DOHH2 (cell line): ENCODE measurements around the gene CRYAB.

Experiments
- H3F3A ChIP-seq: fragments of 200-600 bp; sonication (generic), shearing (Covaris generic); 2 replicates; pipeline ENCODE4 v1.6.0; 2016; ENCODE audit warnings: antibody characterized with exemption, mild to moderate bottlenecking; ENCODE audit not compliant: control insufficient read depth, insufficient read depth
- H3K27ac ChIP-seq: fragments of 200-600 bp; sonication (generic); 2 replicates; pipeline ENCODE4 v1.5.1; 2014; ENCODE audit warnings: low read depth, mild to moderate bottlenecking, low read length, moderate library complexity
- H3K27me3 ChIP-seq: fragments of 200-600 bp; sonication (generic); 2 replicates; pipeline ENCODE4 v1.6.1; 2014; ENCODE audit warnings: mild to moderate bottlenecking, low read length, mixed read lengths; ENCODE audit not compliant: control insufficient read depth
- H3K36me3 ChIP-seq: fragments of 200-600 bp; sonication (generic); 2 replicates; pipeline ENCODE4 v1.6.1; 2014; ENCODE audit warnings: mild to moderate bottlenecking, low read length, moderate library complexity, mixed read lengths; ENCODE audit not compliant: control insufficient read depth
- H3K4me1 ChIP-seq: fragments of 200-600 bp; sonication (generic); 2 replicates; pipeline ENCODE4 v1.6.1; 2014; ENCODE audit warnings: mild to moderate bottlenecking, low read length, mixed read lengths; ENCODE audit not compliant: control insufficient read depth
- H3K4me2 ChIP-seq: fragments of 200-600 bp; sonication (generic); 2 replicates; pipeline ENCODE4 v1.6.0; 2014; ENCODE audit warnings: mild to moderate bottlenecking, low read length, moderate library complexity
- H3K4me3 ChIP-seq: fragments of 200-600 bp; sonication (generic); 2 replicates; pipeline ENCODE4 v1.5.1; 2014; ENCODE audit warnings: mild to moderate bottlenecking, low read length, mixed read lengths
- H3K79me2 ChIP-seq: fragments of 200-600 bp; sonication (generic); 2 replicates; pipeline ENCODE4 v1.6.1; 2014; ENCODE audit warnings: mild to moderate bottlenecking, low read length, mixed read lengths; ENCODE audit not compliant: control insufficient read depth
- H3K9me2 ChIP-seq: fragments of 200-600 bp; sonication (generic); replicated peaks from 2 replicates; pipeline ENCODE4 v1.6.1; 2014; ENCODE audit warnings: mild to moderate bottlenecking, low read length, mixed read lengths; ENCODE audit not compliant: control insufficient read depth
- H3K9me3 ChIP-seq: fragments of 200-600 bp; sonication (generic); 2 replicates; pipeline ENCODE4 v1.6.1; 2014; ENCODE audit warnings: antibody characterized with exemption, low read length, mixed read lengths; ENCODE audit not compliant: control insufficient read depth, insufficient read depth
- H4K20me1 ChIP-seq: fragments of 200-600 bp; sonication (generic); 2 replicates; pipeline ENCODE4 v1.6.0; 2014; ENCODE audit warnings: low read depth, mild to moderate bottlenecking, antibody characterized with exemption, low read length, moderate library complexity; ENCODE audit not compliant: control insufficient read depth, insufficient read depth
- EZH2phosphoT487 ChIP-seq: fragments of 200-600 bp; sonication (generic); IDR thresholded peaks from 2 replicates; pipeline ENCODE4 v1.6.1; 2017; ENCODE audit warnings: borderline replicate concordance, mild to moderate bottlenecking, antibody characterized with exemption, low read length, moderate library complexity, mixed read lengths
- TF ChIP-seq, protein P1 (sequence below): fragments of 200-600 bp; sonication (generic); IDR thresholded peaks from one replicate; pipeline ENCODE4 v1.5.1; 2014; ENCODE audit warnings: antibody characterized with exemption, mild to moderate bottlenecking, low read depth, low read length; ENCODE audit not compliant: poor library complexity, severe bottlenecking

CRYAB gene

DNA sequence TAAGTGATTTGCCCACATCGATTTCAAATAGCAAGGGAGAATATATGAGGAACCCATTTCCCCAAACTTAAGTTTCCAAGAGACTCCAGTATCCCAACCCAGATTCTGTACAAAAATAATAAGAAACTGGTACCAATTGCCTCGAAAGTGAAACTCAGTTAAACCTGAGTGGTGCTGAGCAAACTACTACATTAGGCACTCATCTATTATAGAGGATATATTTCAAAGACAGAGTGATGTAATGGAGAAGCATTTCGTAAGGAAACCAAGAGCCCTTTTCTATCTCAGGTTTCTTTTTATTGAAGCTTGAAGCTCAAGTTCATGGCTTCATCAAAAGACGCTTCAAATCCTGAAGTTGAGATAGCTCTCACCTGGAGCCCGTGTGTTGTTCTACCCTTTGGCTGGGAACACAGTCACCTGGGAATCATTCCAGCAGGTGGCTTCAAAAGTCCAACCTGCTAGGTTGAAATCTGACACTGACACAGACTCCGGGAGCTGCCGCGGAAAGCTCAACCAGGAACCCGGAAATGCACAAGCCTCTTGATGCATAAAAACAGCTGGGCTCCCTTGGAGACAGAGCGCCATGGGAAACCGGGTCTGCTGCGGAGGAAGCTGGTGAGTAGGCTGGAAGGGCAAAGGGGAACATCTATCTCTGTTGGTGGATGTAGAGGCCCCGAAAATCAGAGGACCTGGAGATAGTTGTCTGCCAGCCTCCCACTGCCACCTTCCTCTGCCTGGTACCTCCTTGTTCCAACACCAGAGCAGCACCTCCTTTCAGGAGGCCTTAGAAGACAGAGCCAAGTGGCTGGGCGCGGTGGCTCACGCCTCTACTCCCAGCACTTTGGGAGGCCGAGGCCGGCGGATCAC lies 7.1 kb upstream of the CRYAB start, which contains the start of gene C11orf52:
TSS of gene C11orf52 (plus strand) at position 524 of the 867 bp plus-strand sequence. CDS start at position 584, 60 bp downstream.
- Histone ChIP-seq H3K9me3 (no peaks in the 10 kb centered on the region), H3K9me2 (no peaks in the 10 kb centered on the region), H3K4me3 (no peak within 1 kb of the TSS), H3F3A (no peaks in the 10 kb centered on the region), H3K36me3 (no peaks in the 10 kb centered on the region), H3K27ac (no peak within 1 kb of the TSS), H3K4me1 (no peaks in the 10 kb centered on the region), H3K4me2 (no peak within 1 kb of the TSS), H4K20me1 (no peaks in the 10 kb centered on the region), H3K27me3 (peaks cover 25% of the 10 kb centered on the region), H3K79me2 (no peaks in the 10 kb centered on the region)
- TF ChIP-seq, protein P1, sequence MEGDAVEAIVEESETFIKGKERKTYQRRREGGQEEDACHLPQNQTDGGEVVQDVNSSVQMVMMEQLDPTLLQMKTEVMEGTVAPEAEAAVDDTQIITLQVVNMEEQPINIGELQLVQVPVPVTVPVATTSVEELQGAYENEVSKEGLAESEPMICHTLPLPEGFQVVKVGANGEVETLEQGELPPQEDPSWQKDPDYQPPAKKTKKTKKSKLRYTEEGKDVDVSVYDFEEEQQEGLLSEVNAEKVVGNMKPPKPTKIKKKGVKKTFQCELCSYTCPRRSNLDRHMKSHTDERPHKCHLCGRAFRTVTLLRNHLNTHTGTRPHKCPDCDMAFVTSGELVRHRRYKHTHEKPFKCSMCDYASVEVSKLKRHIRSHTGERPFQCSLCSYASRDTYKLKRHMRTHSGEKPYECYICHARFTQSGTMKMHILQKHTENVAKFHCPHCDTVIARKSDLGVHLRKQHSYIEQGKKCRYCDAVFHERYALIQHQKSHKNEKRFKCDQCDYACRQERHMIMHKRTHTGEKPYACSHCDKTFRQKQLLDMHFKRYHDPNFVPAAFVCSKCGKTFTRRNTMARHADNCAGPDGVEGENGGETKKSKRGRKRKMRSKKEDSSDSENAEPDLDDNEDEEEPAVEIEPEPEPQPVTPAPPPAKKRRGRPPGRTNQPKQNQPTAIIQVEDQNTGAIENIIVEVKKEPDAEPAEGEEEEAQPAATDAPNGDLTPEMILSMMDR: no peak
- no peak for TF ChIP-seq EZH2phosphoT487

- Histone ChIP-seq H3K79me2 (no peaks in the 10 kb centered on the region), H3F3A (no peaks in the 10 kb centered on the region), H4K20me1 (no peaks in the 10 kb centered on the region), H3K4me1 (no peaks in the 10 kb centered on the region), H3K4me2 (no peak overlapping the region), H3K9me2 (no peaks in the 10 kb centered on the region), H3K9me3 (no peaks in the 10 kb centered on the region), H3K4me3 (no peak overlapping the region), H3K36me3 (no peaks in the 10 kb centered on the region), H3K27me3 (peaks cover 25% of the 10 kb centered on the region), H3K27ac (no peak overlapping the region)
- no peak for TF ChIP-seq EZH2phosphoT487
- TF ChIP-seq, protein P1: no peak
Observed at GRCh38 chr11:111917788-111918187, 6.2 kb upstream of the CRYAB start.

- H3F3A ChIP-seq: no peaks in the 10 kb centered on the region
- TF ChIP-seq EZH2phosphoT487: no peak
- TF ChIP-seq, protein P1: no peak
- no peaks in the 10 kb centered on the region for H3K9me2 ChIP-seq
- H3K36me3 ChIP-seq: no peaks in the 10 kb centered on the region
- H3K4me3 ChIP-seq: no peak overlapping the region
- H3K27ac ChIP-seq: no peak overlapping the region
- no peaks in the 10 kb centered on the region for H3K4me1 ChIP-seq
- no peak overlapping the region for H3K4me2 ChIP-seq
- H3K79me2 ChIP-seq: no peaks in the 10 kb centered on the region
- peaks cover 26% of the 10 kb centered on the region for H3K27me3 ChIP-seq
- no peaks in the 10 kb centered on the region for H3K9me3 ChIP-seq
- no peaks in the 10 kb centered on the region for H4K20me1 ChIP-seq
Observed at GRCh38 chr11:111917312-111917711, 5.7 kb upstream of the CRYAB start.
